ENCODE measurements around the gene IL17RC. TPM values are rescaled to one million over a fixed set of nuclear protein-coding genes. Genes with fewer than 3 reads are reported as not detected.

The IL17RC gene
- total RNA-seq, 1 donor from 2014 or later: 17.1 TPM

DNA sequence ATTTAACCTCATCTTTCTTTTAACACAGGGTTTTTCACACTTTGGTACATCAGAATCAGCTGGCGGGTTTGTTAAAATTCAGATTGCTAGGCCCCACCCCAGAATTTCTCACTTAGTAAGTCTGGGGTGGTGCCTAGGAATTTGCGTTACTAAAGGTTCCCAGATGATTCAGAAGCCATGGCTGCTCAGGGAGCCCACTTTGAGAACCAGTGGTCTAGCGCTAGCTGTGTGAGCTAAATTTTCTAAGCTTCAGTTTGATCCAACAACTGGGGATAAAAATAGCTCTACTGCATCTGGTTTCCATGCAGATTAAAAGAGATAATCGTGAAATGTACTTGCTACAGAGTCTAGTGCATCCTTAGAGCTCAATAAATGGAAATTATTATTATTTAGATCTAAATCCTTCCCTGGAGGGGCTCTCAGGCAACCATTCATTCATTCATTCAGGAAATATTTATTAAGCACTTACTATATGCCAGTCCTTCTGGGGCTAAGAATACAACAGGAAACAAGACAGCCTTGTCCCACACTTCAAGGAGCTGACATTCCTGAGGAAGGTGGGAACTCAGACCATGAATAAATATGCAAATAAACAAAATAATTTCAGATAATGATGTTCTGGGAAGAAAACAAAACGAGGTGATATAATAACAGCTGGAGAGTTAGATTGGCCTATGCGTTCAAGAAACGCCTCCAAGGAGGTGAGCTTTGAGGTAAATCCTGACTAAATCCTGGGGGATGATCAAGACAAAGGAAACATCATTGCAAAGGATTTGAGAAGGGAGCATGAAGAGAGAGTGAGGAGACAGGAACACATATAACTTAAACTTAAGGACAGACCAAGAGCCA lies 33.0 kb upstream of the IL17RC start:
- H3K27ac Mint-ChIP-seq: peak overlapping the region; percentile 29
- H3K4me3 Mint-ChIP-seq (ENCODE audit: low read depth): no peak overlapping the region
- no peak for DNase-seq (ENCODE audit: low spot score, unreplicated experiment)
- H3K4me1 Mint-ChIP-seq (ENCODE audit: low read depth): no peaks in the 10 kb centered on the region
- peaks cover 3% of the 10 kb centered on the region for H3K27me3 Mint-ChIP-seq
- H3K36me3 Mint-ChIP-seq (ENCODE audit: insufficient read depth): no peaks in the 10 kb centered on the region
- TF ChIP-seq, protein P1, sequence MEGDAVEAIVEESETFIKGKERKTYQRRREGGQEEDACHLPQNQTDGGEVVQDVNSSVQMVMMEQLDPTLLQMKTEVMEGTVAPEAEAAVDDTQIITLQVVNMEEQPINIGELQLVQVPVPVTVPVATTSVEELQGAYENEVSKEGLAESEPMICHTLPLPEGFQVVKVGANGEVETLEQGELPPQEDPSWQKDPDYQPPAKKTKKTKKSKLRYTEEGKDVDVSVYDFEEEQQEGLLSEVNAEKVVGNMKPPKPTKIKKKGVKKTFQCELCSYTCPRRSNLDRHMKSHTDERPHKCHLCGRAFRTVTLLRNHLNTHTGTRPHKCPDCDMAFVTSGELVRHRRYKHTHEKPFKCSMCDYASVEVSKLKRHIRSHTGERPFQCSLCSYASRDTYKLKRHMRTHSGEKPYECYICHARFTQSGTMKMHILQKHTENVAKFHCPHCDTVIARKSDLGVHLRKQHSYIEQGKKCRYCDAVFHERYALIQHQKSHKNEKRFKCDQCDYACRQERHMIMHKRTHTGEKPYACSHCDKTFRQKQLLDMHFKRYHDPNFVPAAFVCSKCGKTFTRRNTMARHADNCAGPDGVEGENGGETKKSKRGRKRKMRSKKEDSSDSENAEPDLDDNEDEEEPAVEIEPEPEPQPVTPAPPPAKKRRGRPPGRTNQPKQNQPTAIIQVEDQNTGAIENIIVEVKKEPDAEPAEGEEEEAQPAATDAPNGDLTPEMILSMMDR (IDR thresholded peaks at IDR 0.05; ENCODE audit: unreplicated experiment): no peak
- no peaks in the 10 kb centered on the region for H3K9me3 Mint-ChIP-seq (ENCODE audit: low read depth)

DNA sequence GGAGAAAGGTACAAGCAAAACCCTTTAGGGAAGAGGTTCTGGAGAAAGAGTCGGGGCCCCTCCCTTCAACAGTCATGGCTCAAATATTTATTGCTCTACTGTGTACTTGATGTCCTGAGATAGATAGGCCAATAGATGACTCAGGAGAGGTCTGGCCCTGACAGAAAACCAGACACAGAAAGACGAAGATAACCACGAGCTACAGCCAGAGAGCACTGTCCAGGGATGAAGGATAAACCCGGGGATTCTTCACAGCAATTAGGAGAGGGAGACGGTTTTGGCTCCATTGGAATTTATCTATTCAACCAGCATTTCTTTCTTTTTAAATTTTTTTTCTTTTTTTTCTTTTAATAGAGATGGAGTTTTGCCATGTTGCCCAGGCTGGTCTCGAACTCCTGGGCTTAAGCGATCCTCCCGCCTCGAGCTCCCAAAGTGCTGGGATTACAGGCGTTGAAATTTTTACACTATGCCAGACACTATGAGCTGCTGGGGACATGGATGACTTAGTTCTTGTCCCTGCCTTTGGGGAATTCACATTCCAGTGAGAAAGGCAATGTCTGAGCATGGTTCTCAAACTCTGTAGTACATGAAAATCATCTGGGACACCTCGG lies 32.2 kb upstream of the IL17RC start:
- no peak overlapping the region for H3K4me3 Mint-ChIP-seq (ENCODE audit: low read depth)
- TF ChIP-seq, protein P1 (IDR thresholded peaks at IDR 0.05; ENCODE audit: unreplicated experiment): no peak
- no peaks in the 10 kb centered on the region for H3K9me3 Mint-ChIP-seq (ENCODE audit: low read depth)
- H3K36me3 Mint-ChIP-seq (ENCODE audit: insufficient read depth): no peaks in the 10 kb centered on the region
- no peaks in the 10 kb centered on the region for H3K4me1 Mint-ChIP-seq (ENCODE audit: low read depth)
- no peak for DNase-seq (ENCODE audit: low spot score, unreplicated experiment)
- peaks cover 3% of the 10 kb centered on the region for H3K27me3 Mint-ChIP-seq
- H3K27ac Mint-ChIP-seq: no peak overlapping the region

DNA sequence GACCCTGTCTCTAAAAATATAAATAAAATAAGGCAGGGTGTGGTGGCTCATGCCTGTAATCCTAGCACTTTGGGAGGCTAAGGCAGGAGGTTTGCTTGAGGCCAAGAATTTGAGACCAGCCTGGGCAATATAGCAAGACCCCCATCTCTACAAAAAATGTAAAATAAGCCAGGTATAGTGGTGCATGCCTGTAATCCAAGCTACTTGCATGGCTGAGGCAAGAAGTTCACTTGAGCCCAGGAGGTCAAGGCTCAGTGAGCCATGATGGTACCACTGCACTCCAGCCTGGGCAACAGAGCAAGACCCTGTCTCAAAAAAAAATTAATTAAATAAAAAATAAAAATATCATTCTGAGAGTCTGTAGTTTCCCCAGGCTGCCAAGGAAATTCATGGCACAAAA lies 30.6 kb upstream of the IL17RC start:
- DNase-seq (ENCODE audit: low spot score, unreplicated experiment): no peak
- Mint-ChIP-seq H3K4me3 (ENCODE audit: low read depth) (no peak overlapping the region), H3K36me3 (ENCODE audit: insufficient read depth) (no peaks in the 10 kb centered on the region), H3K27ac (no peak overlapping the region), H3K27me3 (no peaks in the 10 kb centered on the region), H3K4me1 (ENCODE audit: low read depth) (peaks cover 1% of the 10 kb centered on the region), H3K9me3 (ENCODE audit: low read depth) (no peaks in the 10 kb centered on the region)
- TF ChIP-seq, protein P1 (IDR thresholded peaks at IDR 0.05; ENCODE audit: unreplicated experiment): no peak

DNA sequence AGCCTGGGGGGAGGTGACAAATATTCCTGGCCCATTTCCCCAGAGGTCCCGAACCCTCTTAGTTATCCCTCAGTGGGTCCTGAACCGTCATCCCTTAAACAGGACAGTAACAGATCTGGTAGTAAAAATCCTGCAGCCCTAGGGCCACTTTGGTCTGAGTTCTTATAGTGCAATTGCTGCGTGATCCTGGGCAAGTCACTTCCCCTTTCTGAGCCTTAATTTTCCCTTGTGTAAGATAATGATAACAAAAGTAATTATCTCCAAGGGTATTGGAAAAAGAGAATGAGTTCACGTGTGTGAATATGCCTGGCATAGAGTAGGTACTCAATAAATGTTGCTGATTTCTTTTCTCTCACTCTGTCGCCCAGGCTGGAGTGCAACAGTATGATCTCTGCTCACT lies 29.4 kb upstream of the IL17RC start:
- Mint-ChIP-seq H3K4me1 (ENCODE audit: low read depth) (peaks cover 3% of the 10 kb centered on the region), H3K27me3 (no peaks in the 10 kb centered on the region), H3K4me3 (ENCODE audit: low read depth) (no peak overlapping the region), H3K27ac (no peak overlapping the region), H3K36me3 (ENCODE audit: insufficient read depth) (peaks cover 2% of the 10 kb centered on the region), H3K9me3 (ENCODE audit: low read depth) (no peaks in the 10 kb centered on the region)
- DNase-seq (ENCODE audit: low spot score, unreplicated experiment): no peak
- TF ChIP-seq, protein P1 (IDR thresholded peaks at IDR 0.05; ENCODE audit: unreplicated experiment): no peak

DNA sequence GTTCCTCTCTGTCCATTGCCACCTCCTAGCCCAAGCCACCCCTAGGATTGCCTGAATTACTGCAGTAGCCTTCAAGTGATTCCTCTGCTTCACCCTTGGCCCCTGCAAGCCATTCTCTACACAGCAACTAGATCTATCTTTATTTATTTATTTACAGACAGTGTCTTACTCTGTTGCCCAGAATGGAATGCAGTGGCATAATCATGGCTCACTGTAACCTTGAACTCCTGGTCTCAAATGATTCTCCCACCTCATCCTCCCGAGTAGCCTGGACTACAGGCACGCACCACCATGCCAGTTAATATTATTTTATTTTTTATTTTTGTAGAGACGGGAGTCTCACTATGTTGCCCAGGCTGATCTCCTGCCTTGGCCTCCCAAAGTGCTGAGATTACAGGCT lies 28.4 kb upstream of the IL17RC start:
- Mint-ChIP-seq H3K4me1 (ENCODE audit: low read depth) (peaks cover 5% of the 10 kb centered on the region), H3K27ac (no peak overlapping the region), H3K9me3 (ENCODE audit: low read depth) (no peaks in the 10 kb centered on the region), H3K27me3 (no peaks in the 10 kb centered on the region), H3K4me3 (ENCODE audit: low read depth) (no peak overlapping the region), H3K36me3 (ENCODE audit: insufficient read depth) (peaks cover 4% of the 10 kb centered on the region)
- no peak for DNase-seq (ENCODE audit: low spot score, unreplicated experiment)
- TF ChIP-seq, protein P1 (IDR thresholded peaks at IDR 0.05; ENCODE audit: unreplicated experiment): no peak

All from progenitor cell of endocrine pancreas (in vitro differentiated cells).